GM03348 (cell line): ENCODE data around the gene ATP11A.

Experiments
- DNase-seq: peaks from one replicate; pipeline ENCODE4 v3.0.0; 2012; ENCODE audit warnings: low spot score

ATP11A gene

GRCh38 chr13:112761701-112762689 lies 72.2 kb downstream of the ATP11A start:
- DNase-seq: no peak

DNA sequence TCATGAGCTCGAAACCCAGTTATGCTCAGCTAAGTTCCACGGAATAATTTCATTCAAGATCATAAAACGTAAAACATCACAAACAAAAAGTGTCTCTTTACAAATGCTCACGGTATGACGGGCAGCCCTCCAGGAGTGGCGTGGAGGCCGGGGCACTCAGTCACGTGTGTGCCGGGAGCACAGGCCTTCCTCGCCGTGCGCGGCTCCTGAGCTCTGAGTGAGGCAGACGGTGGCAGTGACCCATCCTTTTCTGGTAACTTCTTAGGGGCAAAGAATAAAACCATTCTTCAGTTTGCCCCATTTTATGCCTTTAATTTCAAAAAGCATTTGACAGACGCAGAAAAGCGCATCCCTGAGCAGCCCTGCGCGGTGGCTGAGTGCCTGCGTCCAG lies 72.8 kb downstream of the ATP11A start:
- no peak for DNase-seq

DNA sequence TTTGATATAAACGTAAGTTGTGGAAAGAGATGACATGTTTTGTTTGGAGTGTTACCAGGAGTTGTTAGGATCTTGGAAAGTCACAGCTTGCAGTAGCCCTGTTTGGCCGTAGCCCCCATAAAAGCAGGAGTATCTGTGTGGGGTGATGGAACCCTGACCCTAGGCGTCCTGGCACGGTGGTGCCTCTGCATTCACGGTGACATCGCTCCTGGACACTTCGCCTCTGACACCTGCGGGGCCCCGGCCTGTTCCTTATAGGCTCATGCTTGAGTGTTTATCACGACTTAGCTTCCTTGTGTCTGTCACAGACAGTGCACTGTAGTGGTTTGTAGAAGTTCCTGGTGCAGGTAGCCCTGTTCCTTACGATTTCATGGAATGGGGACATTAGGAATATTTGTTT lies 74.2 kb downstream of the ATP11A start:
- no peak for DNase-seq

DNA sequence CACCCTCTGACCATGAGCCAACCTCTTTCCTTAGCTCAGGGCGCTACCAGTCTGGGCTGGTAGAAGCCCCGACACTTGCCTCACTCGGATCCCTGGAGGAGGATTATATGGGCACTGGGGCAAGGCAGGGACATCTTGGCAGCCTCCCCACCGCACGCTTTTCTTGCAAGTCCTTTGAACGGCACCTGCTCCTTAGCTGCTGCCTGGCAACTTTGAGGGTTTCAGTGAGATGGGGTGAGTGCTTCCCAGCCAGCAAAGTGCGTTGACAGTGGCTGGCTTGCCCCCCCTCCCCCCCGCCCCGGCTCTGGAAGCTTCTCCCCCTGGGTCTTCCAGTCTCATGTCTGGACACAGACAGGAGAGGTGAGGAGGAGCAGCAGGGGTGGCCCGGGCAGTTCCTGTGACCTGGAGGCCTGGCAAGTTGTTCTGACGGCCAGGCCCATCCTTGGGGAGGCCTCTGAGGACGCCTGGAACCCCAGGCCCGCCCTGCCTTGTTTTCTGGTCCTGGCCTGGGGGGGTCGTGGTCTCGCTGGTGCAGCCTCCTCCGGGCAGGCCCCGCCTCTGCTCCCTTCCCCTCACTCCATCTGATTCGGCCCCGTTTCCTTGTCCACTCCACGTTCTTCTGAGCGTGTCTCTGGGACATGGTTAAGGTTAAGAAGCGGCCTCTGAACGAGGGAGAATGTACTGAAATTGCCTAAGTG lies 75.2 kb downstream of the ATP11A start:
- no peak for DNase-seq

DNA sequence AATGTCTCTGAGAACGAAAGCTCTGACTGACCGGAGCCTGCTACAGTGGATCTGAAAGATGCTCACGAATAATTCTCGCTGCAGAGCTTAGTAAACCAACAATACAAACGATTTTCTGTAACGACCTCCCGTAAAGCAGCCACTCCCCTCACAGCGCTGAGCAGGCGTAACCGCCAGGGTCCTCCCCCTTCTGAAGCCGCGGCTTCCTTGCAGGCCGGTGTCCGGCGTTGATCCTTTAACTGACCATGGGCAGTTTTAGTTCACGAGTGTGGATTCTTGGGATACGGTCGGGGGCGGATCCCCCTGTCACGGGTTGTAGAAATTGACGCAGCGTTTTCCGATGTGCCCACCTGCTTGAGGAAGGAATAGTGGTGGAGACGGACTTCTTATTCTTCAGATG lies 75.9 kb downstream of the ATP11A start:
- DNase-seq: no peak

- DNase-seq: no peak
These were observed 76.5 kb downstream of the ATP11A start for GRCh38 chr13:112766336-112766735.

- no peak for DNase-seq
These were observed 78.0 kb downstream of the ATP11A start for GRCh38 chr13:112767506-112768471.

GRCh38 chr13:112768795-112769481 lies 79.1 kb downstream of the ATP11A start:
- DNase-seq: no peak

DNA sequence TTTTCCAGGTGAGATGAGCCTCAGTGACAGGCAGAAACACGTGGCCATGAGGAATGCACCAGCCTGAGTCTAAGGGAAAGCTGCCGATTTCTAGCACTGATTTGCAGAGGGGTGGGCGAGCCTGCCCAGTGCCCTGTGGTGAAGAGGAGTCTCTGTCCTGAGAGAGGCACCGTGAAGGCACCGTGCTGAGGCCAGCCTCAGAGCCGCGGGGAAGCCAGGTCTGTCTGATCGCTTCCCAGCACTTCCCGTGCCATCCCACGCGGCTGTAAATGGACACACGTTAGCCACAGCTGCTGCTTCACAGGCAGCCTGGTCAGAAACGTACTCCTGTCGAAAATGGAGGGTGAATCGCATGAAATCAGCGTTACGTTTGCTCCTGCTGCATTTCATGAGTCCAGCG lies 79.8 kb downstream of the ATP11A start:
- no peak for DNase-seq

DNA sequence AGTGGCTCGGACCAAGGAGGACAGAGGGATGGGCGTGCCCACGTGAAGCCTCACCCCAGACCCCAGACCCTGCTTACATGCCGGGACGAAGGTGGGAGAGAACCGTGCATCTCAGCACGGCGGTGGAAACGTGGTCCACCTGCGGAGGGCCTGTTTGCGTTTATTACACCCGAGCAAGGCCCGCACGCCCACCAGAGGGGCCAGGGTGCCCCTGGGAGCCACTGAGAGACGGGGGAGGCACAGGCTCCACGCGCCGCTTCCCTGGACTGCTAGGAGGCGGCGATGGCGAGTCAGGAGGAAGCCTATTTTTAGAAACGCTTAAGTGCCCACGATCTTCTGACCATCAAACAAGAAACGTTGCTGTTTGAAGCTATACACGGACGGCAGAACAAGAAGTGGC lies 80.7 kb downstream of the ATP11A start:
- DNase-seq: no peak

- DNase-seq: no peak
These were observed 81.5 kb downstream of the ATP11A start for GRCh38 chr13:112771139-112771876.

DNA sequence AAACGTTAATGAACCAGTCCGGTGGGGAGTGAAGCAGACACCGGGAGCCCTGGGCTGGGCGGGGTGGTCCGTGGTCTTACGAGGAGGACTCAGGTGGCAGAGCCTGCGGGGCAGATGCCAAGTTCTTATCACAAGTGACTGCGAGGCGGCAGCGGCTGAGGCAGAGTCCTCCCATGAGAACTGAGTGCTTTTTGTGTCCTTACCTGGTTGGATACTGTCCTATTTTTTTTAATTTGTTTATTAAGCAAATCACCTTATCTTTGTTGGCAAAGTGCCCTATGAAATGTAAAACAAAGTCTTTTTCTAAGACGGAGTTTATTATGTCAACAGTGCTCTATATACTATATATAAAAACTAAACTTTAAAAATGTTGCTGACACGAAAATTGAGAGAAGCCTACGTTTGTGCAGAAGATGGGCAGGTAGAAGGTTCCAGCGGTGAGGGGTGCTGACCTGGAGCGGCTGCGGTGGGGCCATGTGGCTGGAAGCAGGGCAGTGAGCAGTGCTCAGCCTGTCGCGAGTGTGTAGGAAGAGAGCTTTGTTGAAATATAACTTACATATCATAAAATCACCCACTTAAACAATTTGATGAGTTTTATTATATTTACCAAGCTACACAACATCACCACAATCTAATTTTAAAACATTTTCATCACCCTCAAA lies 82.2 kb downstream of the ATP11A start:
- DNase-seq: no peak

DNA sequence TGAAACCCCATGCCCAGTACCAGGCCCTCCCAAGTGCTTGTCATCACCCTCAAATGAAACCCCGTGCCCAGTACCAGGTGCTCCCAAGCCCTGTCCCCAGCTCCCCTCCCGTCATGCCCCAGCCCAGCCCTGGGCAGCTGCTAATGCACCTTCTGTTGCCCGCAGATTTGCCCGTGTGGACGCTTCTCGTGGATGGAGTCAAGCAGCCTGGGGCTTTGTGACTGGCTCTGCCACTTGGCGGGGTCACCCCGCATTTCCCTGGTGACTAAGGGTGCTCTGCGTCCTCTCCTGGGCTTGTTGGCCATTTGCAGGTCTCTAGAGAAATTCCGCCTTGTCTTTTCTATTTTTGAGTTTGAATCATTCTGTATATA lies 82.7 kb downstream of the ATP11A start:
- no peak for DNase-seq

GRCh38 chr13:112772929-112773328 lies 83.1 kb downstream of the ATP11A start:
- no peak for DNase-seq

DNA sequence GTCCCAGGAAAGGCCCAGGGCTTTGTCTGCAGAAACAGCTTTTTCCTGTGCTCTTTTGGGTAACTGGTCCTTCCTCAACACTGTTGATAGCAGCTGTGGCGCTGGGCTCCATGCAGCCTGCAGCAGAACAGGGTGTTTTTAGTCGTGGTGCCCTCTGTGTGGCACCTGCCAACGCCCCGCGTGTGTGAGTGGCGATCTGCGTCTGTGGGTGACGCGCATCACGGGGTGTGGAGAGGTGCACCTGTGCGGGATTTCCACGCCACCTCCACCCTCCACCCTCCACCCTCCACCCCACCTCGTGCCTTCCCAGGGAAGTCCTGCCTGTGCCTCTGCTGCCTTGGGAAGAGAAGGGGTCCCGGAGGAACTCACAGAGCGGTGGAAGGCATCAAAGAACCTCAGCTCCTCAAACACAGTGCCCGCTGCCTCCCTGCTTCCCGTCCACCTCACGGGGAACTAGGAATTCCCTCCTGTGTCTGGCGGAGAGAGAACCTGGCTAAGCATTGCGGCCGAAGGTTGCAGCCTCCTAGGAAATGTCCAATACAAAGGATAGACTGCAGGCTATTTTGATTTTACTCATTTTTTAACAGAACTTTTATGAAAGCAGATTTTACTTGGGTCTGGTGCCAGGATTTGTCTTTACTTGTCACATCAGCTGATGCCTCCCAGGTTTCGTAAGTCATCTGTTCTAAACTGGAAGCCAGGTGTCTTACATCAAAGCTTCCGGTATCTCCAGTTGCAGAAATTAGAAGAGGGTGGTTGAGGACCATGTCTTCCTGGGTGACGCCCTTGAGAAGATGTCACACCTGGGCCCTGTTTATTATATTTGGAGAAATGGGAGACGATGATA lies 84.0 kb downstream of the ATP11A start:
- DNase-seq: no peak

- no peak for DNase-seq
These were observed 84.6 kb downstream of the ATP11A start for GRCh38 chr13:112774448-112774792.

- DNase-seq: no peak
These were observed 85.2 kb downstream of the ATP11A start for GRCh38 chr13:112774829-112775565.

DNA sequence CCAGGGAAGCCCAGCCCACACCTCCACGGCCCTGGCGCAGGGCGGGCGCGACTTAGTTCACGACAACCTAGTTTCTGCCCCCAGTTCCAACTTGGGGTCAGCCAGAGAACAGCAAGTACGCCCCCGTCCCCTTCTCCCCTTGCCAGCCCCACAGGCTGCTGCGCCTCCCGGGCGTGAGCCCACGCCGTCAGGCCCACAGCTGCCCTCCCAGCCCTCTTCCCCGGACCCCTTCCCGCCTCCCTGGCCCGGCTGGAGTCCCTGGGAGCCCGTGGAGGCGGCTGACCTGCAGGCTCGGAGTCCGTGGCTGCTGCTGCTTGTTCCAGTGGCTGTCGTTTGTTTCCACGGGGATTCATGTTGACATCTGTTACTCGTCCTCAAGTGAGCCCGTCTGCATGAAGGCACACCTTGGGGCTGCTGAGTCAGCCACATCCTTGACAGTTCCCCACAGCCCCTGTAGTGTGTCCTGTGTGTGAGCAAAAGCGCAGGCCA lies 86.0 kb downstream of the ATP11A start:
- DNase-seq: no peak

- no peak for DNase-seq
These were observed 86.5 kb downstream of the ATP11A start for GRCh38 chr13:112776354-112776753.
